Measurements from ENCODE around the gene TBRG4.

GRCh38 chr7:45075355-45075644, 36.2 kb downstream of the TBRG4 start:
- TF ChIP-seq ZNF274 (IDR thresholded peaks at IDR 0.05; ENCODE audit: low read depth, low read length) (no peak), YY1 (IDR thresholded peaks at IDR 0.05; ENCODE audit: insufficient read depth, insufficient read length) (no peak)
